ENCODE measurements around the gene ESF1. TPM values are rescaled to one million over a fixed set of nuclear protein-coding genes. Genes with fewer than 3 reads are reported as not detected.

Gene ESF1
- total and polyA plus RNA-seq, 9 of the 15 experiments (the other 6 are each of a cell fraction or from before 2014, with no cell fraction given): 7.0 to 30.4 (median 18.6) TPM

DNA sequence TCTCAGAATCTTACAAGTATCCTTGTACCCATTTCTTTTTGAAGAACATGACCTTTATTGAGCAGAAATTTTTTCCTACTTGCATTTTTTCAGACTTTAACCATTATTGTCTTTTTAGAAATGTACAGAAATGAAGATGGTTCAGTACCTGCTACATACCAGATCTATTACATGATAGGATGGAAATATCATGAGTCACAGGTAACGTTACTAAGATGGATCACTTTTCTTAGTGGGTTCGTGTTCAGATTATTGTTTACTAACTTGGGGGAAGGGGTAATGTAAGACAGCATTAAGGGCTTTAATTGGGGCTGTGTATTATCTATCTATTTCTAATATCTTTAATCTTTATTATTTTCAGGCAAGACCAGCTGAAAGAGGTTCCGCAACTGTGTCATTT is 32.0 kb upstream of the ESF1 start (continued):
- TF ChIP-seq ZBTB11 (CRISPR knock-in tag; IDR thresholded peaks at IDR 0.05) (no peak), E2F5 (CRISPR knock-in tag; IDR thresholded peaks at IDR 0.05) (no peak), SAFB2 (IDR thresholded peaks at IDR 0.05; ENCODE audit: borderline replicate concordance, low read depth, low read length, severe bottlenecking) (no peak), MBD2 (IDR thresholded peaks at IDR 0.05; ENCODE audit: borderline replicate concordance, low read depth) (no peak), HNRNPK (IDR thresholded peaks at IDR 0.05; ENCODE audit: low read depth, low read length, poor library complexity, severe bottlenecking) (no peak), ARID1B (IDR thresholded peaks at IDR 0.05) (no peak), SNRNP70 (optimal IDR thresholded peaks at IDR 0.05; ENCODE audit: low read depth, low read length) (no peak), PTRF (tag; IDR thresholded peaks at IDR 0.05) (no peak), TAF15 (IDR thresholded peaks at IDR 0.05; ENCODE audit: low read depth, low read length) (no peak), ZNF785 (CRISPR knock-in tag; IDR thresholded peaks at IDR 0.05) (no peak)

Data from K562 (cell line).